H7 (cell line): Measurements from ENCODE around the gene CERS4. TPM values are rescaled to one million over a fixed set of nuclear protein-coding genes. Genes with fewer than 3 reads are reported as not detected.
"Not testable (repeated sequence)": the region's sequence is repeated elsewhere in the genome, so short reads cannot be mapped to it uniquely, and the experiment has no call there.

Source experiments
- DNase-seq: peaks from one replicate; pipeline ENCODE4 v3.0.0; 2012
- H3K27me3 ChIP-seq: 2 replicates; pipeline ENCODE4 v1.6.0; 2011; ENCODE audit warnings: mild to moderate bottlenecking, low read length; ENCODE audit not compliant: control insufficient read depth, insufficient read depth
- H3K36me3 ChIP-seq: replicated peaks from 2 replicates; pipeline ENCODE4 v1.5.1; 2011; ENCODE audit warnings: low read length; ENCODE audit not compliant: control insufficient read depth, insufficient read depth
- H3K4me3 ChIP-seq: 2 replicates; pipeline ENCODE4 v1.5.1; 2011; ENCODE audit warnings: low read depth, mild to moderate bottlenecking, control low read depth, low read length, moderate library complexity; ENCODE audit not compliant: insufficient read depth
- total RNA-seq: library from RNA; depleted of rRNA; stranded (reverse); fragments of >200 nt; shearing (Covaris generic); gene quantifications from 2 replicates; pipeline ENCODE4 v1.2.3, GENCODE V29; 2014

The CERS4 gene
- total RNA-seq, 1 experiment from 2014 or later = 116 TPM

- Histone ChIP-seq H3K36me3 (no peaks in the 10 kb centered on the region; the same call in none of the 2 replicates), H3K27me3 (no peaks in the 10 kb centered on the region), H3K4me3 (no peak overlapping the region)
- peak; percentile 11 for DNase-seq
Measured at GRCh38 chr19:8220481-8220880, 11.3 kb downstream of the CERS4 start.

DNA sequence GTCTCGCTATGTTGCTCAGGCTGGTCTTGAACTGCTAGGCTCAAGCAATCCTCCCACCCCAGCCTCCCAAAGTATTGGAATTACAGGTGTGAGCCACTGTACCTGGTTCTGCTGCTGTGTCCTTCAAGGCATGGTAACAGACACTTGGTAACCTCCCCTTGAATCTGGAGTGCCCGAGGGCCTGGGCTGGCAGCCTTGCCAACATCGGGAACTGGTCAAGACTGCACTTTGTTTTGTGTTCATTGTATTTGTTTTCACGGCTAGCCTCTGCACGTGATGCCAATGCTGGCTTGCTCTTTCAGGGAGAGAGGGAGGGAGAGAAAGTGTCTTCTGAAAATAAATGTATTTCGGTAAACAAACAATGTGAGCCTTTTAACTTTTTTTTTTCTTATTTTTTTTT lies 12.0 kb downstream of the CERS4 start:
- H3K36me3 ChIP-seq = no peaks in the 10 kb centered on the region; the same call in none of the 2 replicates
- H3K4me3 ChIP-seq = no peak overlapping the region
- DNase-seq = no peak
- no peaks in the 10 kb centered on the region for H3K27me3 ChIP-seq

GRCh38 chr19:8223442-8223841 lies 14.3 kb downstream of the CERS4 start:
- not testable (repeated sequence) for H3K27me3 ChIP-seq, H3K36me3 ChIP-seq, H3K4me3 ChIP-seq, DNase-seq

DNA sequence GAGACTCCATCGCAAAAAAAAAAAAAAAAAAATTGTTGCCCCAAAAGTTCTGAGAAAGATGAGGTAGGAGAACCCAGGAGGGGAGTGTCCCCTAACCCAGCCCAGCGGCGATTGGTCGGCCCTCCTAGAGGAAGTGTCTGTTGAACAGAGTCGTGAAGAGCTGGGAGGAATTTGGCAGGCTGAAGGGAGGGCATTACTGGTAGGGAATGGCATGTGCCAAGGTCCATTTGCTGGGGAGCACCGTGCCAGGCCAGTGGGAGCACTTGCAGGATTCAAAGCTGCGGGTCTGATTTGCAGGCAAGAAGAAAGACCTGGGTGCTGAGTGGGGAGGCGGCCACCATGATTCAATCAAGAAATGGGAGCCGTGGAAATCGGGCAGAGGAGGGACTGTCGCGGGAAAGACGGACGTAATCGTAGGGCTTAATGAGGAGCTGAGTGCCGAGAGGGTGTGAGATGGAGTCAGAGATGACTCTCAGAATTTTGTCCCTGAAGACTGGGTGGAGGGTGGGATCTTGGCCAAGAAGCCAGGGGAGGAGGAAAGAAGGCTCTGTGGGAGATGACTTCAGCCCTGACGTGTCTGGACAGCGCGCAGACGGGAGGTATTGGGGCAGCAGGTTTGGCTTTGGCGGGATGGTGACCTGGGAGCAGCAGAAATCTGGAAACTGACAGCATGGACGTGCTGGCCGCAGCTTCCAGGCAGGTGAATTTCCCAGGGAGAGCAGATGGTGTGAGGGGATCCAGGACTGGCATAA lies 15.4 kb downstream of the CERS4 start:
- peak; percentile 8 for DNase-seq
- Histone ChIP-seq H3K4me3 (no peak overlapping the region), H3K36me3 (no peaks in the 10 kb centered on the region; the same call in 1 of the 2 replicates), H3K27me3 (no peaks in the 10 kb centered on the region)

DNA sequence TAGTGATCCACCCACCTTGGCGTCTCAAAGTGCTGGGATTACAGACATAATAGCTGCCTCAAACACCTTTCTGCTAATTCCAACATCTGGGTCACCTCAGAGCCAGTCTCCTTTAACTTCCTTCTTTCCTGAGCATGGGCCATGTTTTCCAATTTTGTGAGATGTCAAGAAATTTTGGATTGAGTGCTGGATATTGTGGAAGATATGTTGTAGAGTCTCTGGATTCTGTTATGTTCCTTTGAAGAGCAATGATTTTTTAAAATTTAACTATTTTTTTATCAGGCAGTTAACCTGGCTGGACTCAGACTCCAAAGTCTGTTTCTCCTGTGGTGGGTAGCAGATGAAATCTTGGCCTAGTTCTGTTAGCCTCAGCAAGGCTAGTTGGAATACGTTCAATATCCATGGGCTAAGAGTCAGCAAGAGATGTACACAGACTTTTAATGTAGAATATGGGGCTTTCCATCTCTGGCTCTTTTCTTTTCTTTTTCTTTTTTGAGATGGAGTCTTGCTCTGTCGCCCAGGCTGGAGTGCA lies 22.0 kb downstream of the CERS4 start:
- no peak overlapping the region for H3K4me3 ChIP-seq
- DNase-seq = no peak
- H3K36me3 ChIP-seq = no peaks in the 10 kb centered on the region; the same call in 1 of the 2 replicates
- H3K27me3 ChIP-seq = no peaks in the 10 kb centered on the region

DNA sequence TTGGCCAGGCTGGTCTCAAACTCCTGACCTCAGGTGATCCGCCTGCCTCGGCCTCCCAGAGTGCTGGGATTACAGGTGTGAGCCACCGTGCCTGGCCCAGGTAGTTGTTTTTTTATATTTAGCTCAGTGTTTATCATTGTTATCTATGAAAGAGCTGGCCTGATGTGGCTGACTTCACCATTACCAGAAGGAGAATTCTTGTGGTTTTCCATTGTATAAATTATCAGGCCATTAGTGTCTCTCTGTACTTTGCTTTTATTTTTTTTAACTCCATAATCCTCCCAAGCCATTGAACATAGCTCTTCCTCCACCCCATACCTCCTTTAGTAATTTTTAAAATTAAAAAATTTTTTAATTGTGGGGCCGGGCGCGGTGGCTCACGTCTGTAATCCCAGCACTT lies 24.2 kb downstream of the CERS4 start:
- no peak overlapping the region for H3K4me3 ChIP-seq
- no peaks in the 10 kb centered on the region; the same call in 1 of the 2 replicates for H3K36me3 ChIP-seq
- DNase-seq = no peak
- H3K27me3 ChIP-seq = no peaks in the 10 kb centered on the region

GRCh38 chr19:8237026-8237425 lies 27.9 kb downstream of the CERS4 start:
- Histone ChIP-seq H3K36me3 (peaks cover 2% of the 10 kb centered on the region), H3K27me3 (no peaks in the 10 kb centered on the region), H3K4me3 (no peak overlapping the region)
- DNase-seq = no peak

GRCh38 chr19:8238251-8238650 lies 29.1 kb downstream of the CERS4 start:
- Histone ChIP-seq H3K4me3 (no peak overlapping the region), H3K36me3 (peaks cover 7% of the 10 kb centered on the region), H3K27me3 (no peaks in the 10 kb centered on the region)
- peak; percentile 32 for DNase-seq

DNA sequence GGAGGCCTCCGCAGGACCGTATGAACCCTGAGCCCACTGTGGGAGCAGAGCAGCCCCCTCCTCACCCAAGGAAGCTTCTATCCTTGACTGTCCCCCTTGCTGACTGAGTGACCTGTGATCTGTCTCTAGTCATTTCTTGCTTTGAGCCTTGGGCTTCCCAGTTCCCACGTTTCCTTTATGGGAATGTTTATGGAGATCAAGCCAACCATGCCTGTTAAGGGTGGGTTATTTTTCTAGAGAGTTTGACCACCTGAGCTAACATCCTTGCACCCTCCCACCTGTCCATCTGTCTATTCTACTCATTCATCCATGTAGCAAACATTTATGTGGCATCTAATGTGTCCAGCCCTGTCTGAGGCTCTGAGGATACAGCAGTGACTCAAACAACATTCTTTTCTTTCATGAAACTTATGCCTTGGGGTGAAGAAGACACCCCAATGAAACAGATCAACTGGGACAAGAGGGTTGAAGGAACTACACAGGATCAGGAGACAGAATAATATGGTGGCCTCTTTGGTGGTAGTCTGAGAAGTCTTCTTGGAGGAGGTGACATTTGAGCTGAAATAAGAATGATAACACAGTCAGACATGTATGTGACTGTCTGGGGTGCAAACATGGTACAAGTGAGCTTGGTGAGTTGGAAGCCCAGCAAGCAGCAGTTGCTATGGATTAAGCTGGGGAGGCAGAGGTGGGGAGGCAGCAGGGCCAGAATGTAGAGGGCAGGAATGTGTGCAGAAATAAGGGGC lies 30.5 kb downstream of the CERS4 start:
- Histone ChIP-seq H3K36me3 (peaks cover 7% of the 10 kb centered on the region), H3K4me3 (no peak overlapping the region), H3K27me3 (no peaks in the 10 kb centered on the region)
- DNase-seq = peak; percentile 13

GRCh38 chr19:8240274-8241229 lies 31.4 kb downstream of the CERS4 start:
- Histone ChIP-seq H3K27me3 (no peaks in the 10 kb centered on the region), H3K36me3 (peaks cover 7% of the 10 kb centered on the region), H3K4me3 (no peak overlapping the region)
- DNase-seq = peak; percentile 95

DNA sequence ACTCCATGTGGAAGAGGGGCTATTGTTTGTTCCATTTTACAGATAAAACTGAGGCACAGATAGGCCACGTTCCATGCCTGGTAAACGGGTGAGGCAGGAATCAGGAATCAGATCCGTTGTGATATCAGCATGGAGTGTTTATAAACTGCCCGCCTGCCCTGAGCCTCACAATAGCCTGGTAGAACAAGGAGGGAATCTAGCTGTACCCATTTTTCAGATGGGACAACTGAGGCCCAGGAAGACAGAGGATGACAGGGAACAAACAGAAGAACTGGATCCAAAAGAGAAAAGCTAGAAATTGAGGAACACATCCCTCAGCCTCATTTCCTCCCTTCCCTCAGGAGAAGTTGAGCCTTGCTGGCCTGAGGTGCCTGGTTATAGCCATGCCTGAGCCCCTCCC lies 32.5 kb downstream of the CERS4 start:
- H3K36me3 ChIP-seq = peaks cover 7% of the 10 kb centered on the region
- peak; percentile 19 for DNase-seq
- H3K4me3 ChIP-seq = no peak overlapping the region
- no peaks in the 10 kb centered on the region for H3K27me3 ChIP-seq

GRCh38 chr19:8242211-8242821 lies 33.1 kb downstream of the CERS4 start:
- no peaks in the 10 kb centered on the region for H3K27me3 ChIP-seq
- H3K4me3 ChIP-seq = no peak overlapping the region
- H3K36me3 ChIP-seq = peaks cover 8% of the 10 kb centered on the region
- DNase-seq = peak; percentile 4

DNA sequence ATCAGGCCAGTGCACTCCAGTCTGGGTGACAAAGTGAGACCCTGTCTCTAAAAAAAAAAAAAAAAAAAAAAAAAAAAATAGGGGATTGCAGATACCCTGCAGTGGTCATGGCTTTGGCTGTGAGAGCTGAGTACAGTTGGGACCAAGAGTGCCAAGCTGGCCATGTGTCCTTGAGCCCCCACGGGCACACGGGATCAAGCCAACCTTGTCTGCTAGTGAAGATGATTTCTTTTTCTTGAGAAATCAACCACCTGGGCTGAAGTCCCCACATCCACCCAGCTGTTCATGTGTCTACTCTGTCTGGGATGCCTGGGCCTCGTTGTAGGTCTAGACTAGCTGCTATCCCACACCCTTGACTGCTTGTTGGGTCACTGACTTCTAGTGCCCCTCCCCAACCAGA lies 34.0 kb downstream of the CERS4 start:
- DNase-seq = peak; percentile 6
- no peak overlapping the region for H3K4me3 ChIP-seq
- H3K36me3 ChIP-seq = peaks cover 10% of the 10 kb centered on the region
- no peaks in the 10 kb centered on the region for H3K27me3 ChIP-seq

GRCh38 chr19:8244442-8244841 lies 35.3 kb downstream of the CERS4 start:
- H3K36me3 ChIP-seq = peaks cover 10% of the 10 kb centered on the region
- H3K4me3 ChIP-seq = no peak overlapping the region
- no peaks in the 10 kb centered on the region for H3K27me3 ChIP-seq
- DNase-seq = peak; percentile 29
